22Rv1 (cell line): ENCODE results near the gene LONP1.

Experiments used
- CTCF ChIP-seq: fragments of 450-650 bp; IDR thresholded peaks from 2 replicates; pipeline ENCODE4 v1.5.1; 2017; ENCODE audit warnings: mild to moderate bottlenecking
- ZFX ChIP-seq: fragments of 450-650 bp; IDR thresholded peaks from 2 replicates; pipeline ENCODE4 v1.6.1; 2017; ENCODE audit warnings: antibody characterized with exemption, borderline replicate concordance

DNA sequence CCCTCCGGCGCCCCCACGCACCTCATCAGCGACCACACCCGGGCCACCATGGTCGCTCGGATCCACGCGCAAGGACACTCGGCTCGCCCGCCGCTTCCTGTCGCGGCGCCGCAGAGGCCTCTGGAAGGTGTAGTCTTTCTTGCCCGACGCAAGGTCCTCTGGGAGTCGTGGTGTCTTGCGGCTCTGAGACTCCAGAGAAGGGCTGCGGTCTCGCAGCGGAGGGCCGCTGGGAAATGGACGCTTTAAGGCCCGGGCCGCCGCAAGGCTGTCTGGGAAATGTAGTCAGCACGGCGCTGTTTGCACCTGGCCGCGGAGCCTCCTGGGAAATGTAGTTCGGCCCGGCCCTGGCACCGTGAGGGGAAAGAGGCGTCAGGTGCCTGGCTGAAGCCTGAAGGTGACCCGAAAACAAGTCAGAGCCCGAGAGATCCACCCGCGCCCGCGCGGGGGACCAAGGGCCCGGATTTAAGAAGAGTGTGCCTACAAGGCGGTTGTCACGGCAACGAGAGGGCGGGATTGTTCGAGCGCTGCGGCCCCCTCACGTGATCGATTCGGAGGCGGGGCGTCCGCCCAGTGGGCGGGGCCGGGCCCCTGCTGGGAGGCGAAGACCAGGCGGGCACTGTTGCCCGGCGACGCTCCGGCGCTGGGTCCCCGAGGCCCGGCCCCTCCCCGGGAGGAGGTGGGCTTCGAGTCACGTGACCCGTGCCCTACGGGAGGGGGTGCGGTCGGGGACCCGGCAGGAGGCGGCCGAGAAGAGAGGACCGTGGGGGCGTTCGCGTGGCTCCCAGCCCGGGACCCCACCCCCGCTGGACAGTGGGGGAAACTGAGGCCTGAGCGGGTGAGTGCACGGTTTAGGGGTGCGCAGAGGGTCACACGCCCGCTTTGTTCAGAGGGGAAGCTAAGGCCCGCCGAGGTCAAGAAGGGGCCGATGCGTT lies 39.2 kb downstream of the LONP1 start, which contains the start of the genes HSD11B1L and MICOS13:
- TF ChIP-seq CTCF (no peak), ZFX (no peak)
